IMR-90 (cell line): ENCODE measurements around the gene HSPB1. TPM values are rescaled to one million over a fixed set of nuclear protein-coding genes. Genes with fewer than 3 reads are reported as not detected.

Experiments
- ATAC-seq: fragments of 200-7000 bp; cut with Tn5 transposase; 2 replicates; pipeline ENCODE4 v1.9.1; 2020; ENCODE audit warnings: low read depth, mild to moderate bottlenecking, moderate library complexity
- BruUV-seq: library from RNA; stranded (reverse); fragments of 400-500 nt; replicated peaks from 2 replicates; lab custom pipeline; 2021; lab: Mats Ljungman, UMichigan
- CTCF ChIA-PET: fragments of 300-600 bp; formaldehyde crosslinking; extraction: SDS; loops from one replicate; lab custom pipeline; 2021; ENCODE audit warnings: antibody characterized with exemption; lab: Yijun Ruan, JAX
- POLR2A ChIA-PET: fragments of 300-600 bp; sonication (Branson Sonifier 250); formaldehyde crosslinking; loops from one replicate; lab custom pipeline; 2022; ENCODE audit warnings: antibody characterized with exemption; ENCODE audit not compliant: unreplicated experiment; lab: Charles Lee
- DNase-seq: peaks from one replicate; pipeline ENCODE4 v3.0.0; 2013
- H2AFZ ChIP-seq: replicated peaks from 2 replicates; pipeline ENCODE3; 2013; ENCODE audit warnings: low read length, mild to moderate bottlenecking; ENCODE audit not compliant: poor library complexity
- H2AK5ac ChIP-seq: 2 replicates; pipeline ENCODE4 v1.6.1; 2013; ENCODE audit warnings: low read depth, low read length, inconsistent platforms
- H2AK9ac ChIP-seq: replicated peaks from 2 replicates; pipeline ENCODE3; 2013; ENCODE audit warnings: mild to moderate bottlenecking, low read depth, low read length, moderate library complexity; ENCODE audit not compliant: poor library complexity
- H2BK120ac ChIP-seq: 2 replicates; pipeline ENCODE4 v1.6.1; 2013; ENCODE audit warnings: low read depth, low read length, inconsistent platforms
- H2BK15ac ChIP-seq: 3 replicates; pipeline ENCODE4 v1.6.1; 2013; ENCODE audit warnings: low read depth, low read length, inconsistent platforms
- H2BK20ac ChIP-seq: 2 replicates; pipeline ENCODE4 v1.6.1; 2013; ENCODE audit warnings: low read depth, mild to moderate bottlenecking, inconsistent platforms, low read length, moderate library complexity
- H2BK5ac ChIP-seq: 2 replicates; pipeline ENCODE4 v1.6.1; 2013; ENCODE audit warnings: mild to moderate bottlenecking, low read depth, low read length, inconsistent platforms; ENCODE audit not compliant: poor library complexity, severe bottlenecking
- H3K14ac ChIP-seq: replicated peaks from 2 replicates; pipeline ENCODE4 v1.6.1; 2013; ENCODE audit warnings: low read depth, low read length, inconsistent platforms
- H3K18ac ChIP-seq: 2 replicates; pipeline ENCODE4 v1.6.1; 2013; ENCODE audit warnings: low read depth, low read length, control low read depth
- H3K23ac ChIP-seq: 2 replicates; pipeline ENCODE4 v1.6.1; 2013; ENCODE audit warnings: low read depth, low read length, inconsistent platforms
- H3K27ac ChIP-seq: 2 replicates; pipeline ENCODE4 v1.5.1; 2013; ENCODE audit warnings: mild to moderate bottlenecking, control low read depth, low read length; ENCODE audit not compliant: insufficient read depth
- H3K27me3 ChIP-seq: 2 replicates; pipeline ENCODE4 v1.6.1; 2013; ENCODE audit warnings: low read length; ENCODE audit not compliant: control insufficient read depth, insufficient read depth
- H3K36me3 ChIP-seq: 2 replicates; pipeline ENCODE4 v1.6.1; 2013; ENCODE audit warnings: low read length, mixed read lengths; ENCODE audit not compliant: control insufficient read depth, insufficient read depth
- H3K4ac ChIP-seq: 2 replicates; pipeline ENCODE4 v1.6.1; 2013; ENCODE audit warnings: low read depth, low read length, inconsistent platforms
- H3K4me1 ChIP-seq: 2 replicates; pipeline ENCODE4 v1.6.1; 2013; ENCODE audit warnings: low read length, mixed read lengths; ENCODE audit not compliant: control insufficient read depth, insufficient read depth
- H3K4me2 ChIP-seq: 2 replicates; pipeline ENCODE4 v1.6.1; 2013; ENCODE audit warnings: low read depth, mild to moderate bottlenecking, control low read depth, low read length, moderate library complexity
- H3K4me3 ChIP-seq: 2 replicates; pipeline ENCODE4 v1.5.1; 2013; ENCODE audit warnings: low read depth, mild to moderate bottlenecking, control low read depth, low read length, moderate library complexity; ENCODE audit not compliant: insufficient read depth
- H3K56ac ChIP-seq: 2 replicates; pipeline ENCODE4 v1.6.1; 2013; ENCODE audit warnings: low read length, inconsistent platforms; ENCODE audit not compliant: insufficient read depth; ENCODE audit errors: extremely low read depth
- H3K79me1 ChIP-seq, 2 experiments: 2 replicates each; pipeline ENCODE4 v1.6.1; 2013; ENCODE audit warnings: low read length in 2 of 2, inconsistent platforms in 1 of 2, low read depth in 1 of 2
- H3K9ac ChIP-seq: 2 replicates; pipeline ENCODE4 v1.6.1; 2013; ENCODE audit warnings: low read depth, low read length, control low read depth
- H3K9me1 ChIP-seq: 2 replicates; pipeline ENCODE4 v1.6.1; 2013; ENCODE audit warnings: low read length, inconsistent platforms; ENCODE audit not compliant: insufficient read depth
- H3K9me3 ChIP-seq: 2 replicates; pipeline ENCODE4 v1.6.1; 2013; ENCODE audit warnings: low read length; ENCODE audit not compliant: control insufficient read depth, insufficient read depth
- H4K20me1 ChIP-seq: 2 replicates; pipeline ENCODE4 v1.6.1; 2013; ENCODE audit warnings: low read length, inconsistent platforms; ENCODE audit not compliant: insufficient read depth
- H4K5ac ChIP-seq: 2 replicates; pipeline ENCODE4 v1.6.1; 2013; ENCODE audit warnings: mild to moderate bottlenecking, low read depth, low read length, control low read depth
- H4K8ac ChIP-seq, 2 experiments: 2 replicates each; pipeline ENCODE4 v1.6.1; 2013; ENCODE audit warnings: low read depth in 2 of 2, low read length in 2 of 2, control low read depth in 1 of 2, inconsistent platforms in 1 of 2
- H4K91ac ChIP-seq: 2 replicates; pipeline ENCODE4 v1.6.1; 2013; ENCODE audit warnings: low read depth, low read length, inconsistent platforms; ENCODE audit not compliant: insufficient read depth
- CEBPB ChIP-seq: IDR thresholded peaks from 2 replicates; pipeline ENCODE4 v1.6.1; 2012; ENCODE audit warnings: low read depth, low read length, improper control_type of control experiment
- FOS ChIP-seq: fragments of 150-350 bp; IDR thresholded peaks from 2 replicates; pipeline ENCODE4 v1.6.1; 2016; ENCODE audit warnings: low read depth, low read length
- RAD21 ChIP-seq: IDR thresholded peaks from 2 replicates; pipeline ENCODE4 v1.6.1; 2012; ENCODE audit warnings: low read length, improper control_type of control experiment
- SMC3 ChIP-seq: fragments of 150-350 bp; IDR thresholded peaks from 2 replicates; pipeline ENCODE4 v1.6.1; 2016; ENCODE audit warnings: low read depth, mild to moderate bottlenecking, antibody characterized with exemption, low read length, moderate library complexity
- WGBS, 2 experiments: methylation state at CpG; one replicate each; pipeline versions ENCODE4 v1.1.5 to v1.1.7; 2013; ENCODE audit warnings: missing lambda C conversion rate in 2 of 2; ENCODE audit not compliant: insufficient read length in 1 of 2; ENCODE audit errors: extremely low coverage in 2 of 2; 5-methylcytosine and 5-hydroxymethylcytosine counted together
- dilution Hi-C: fragments of 300-500 bp; cut with HindIII; formaldehyde crosslinking; loops from one replicate; pipeline ENCODE4 v1.14.3; 2018; ENCODE audit warnings: low sequenced_read_pairs; ENCODE audit not compliant: unreplicated experiment
- in situ Hi-C: fragments of 300-500 bp; cut with MboI; formaldehyde crosslinking; loops from 3 replicates; pipeline ENCODE4 v1.14.3; 2019; ENCODE audit warnings: low sequenced_read_pairs, inconsistent platforms, mixed read lengths
- intact Hi-C: fragments of 100-400 bp; cut with micrococcal nuclease; formaldehyde crosslinking; loops from 2 replicates; pipeline ENCODE4 v1.10.0; 2022
- polyA plus RNA-seq, 3 experiments: library from polyadenylated mRNA; depleted of rRNA; stranded (reverse); fragments of >200 nt; gene quantifications; 2 replicates each; pipeline ENCODE4 v1.2.3, GENCODE V29; 2012; ENCODE audit warnings: low replicate concordance in 1 of 3
- total RNA-seq: library from RNA; depleted of rRNA; stranded (reverse); fragments of >200 nt; gene quantifications from 2 replicates; pipeline ENCODE4 v1.2.3, GENCODE V29; 2012

HSPB1 gene
- total and polyA plus RNA-seq, 2 of the 4 experiments (the other 2 are of a cell fraction), result 33.2 to 1,363 TPM

DNA sequence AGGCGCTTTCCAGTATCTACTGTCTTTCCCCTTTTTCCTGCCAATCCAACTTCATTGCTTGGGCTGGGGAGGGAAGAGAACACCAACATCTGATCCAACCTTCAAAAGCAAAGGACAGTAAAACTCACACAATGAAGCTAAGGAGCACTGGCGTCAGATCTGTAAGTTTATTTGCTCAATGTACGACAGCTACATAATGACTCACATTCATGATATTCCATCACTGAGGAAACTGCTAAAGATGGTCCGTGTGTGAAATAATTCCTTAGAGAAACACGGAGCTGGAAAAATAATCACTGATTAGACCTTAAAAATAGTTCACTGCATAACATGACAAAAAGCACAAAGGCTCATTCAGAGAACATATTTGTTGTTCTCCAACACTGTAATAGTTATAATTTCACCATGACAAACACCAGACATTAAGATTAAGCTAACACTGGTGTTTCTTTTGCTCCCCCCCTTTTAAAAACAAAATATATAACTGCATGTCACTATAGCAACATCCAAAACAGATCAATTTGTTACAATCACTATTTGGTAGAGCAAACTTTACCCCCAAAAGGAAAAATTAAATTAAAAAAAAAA lies 24.3 kb downstream of the HSPB1 start:
- H2BK20ac ChIP-seq, result no peak overlapping the region
- peak overlapping the region; percentile 32 for H2AK9ac ChIP-seq
- no peak overlapping the region for H3K23ac ChIP-seq
- H3K36me3 ChIP-seq, result peaks cover 43% of the 10 kb centered on the region
- no peak overlapping the region for H2AK5ac ChIP-seq
- WGBS, 2 experiments, result no CpG with 5 or more reads among the region's 5 CpGs
- no peaks in the 10 kb centered on the region for H3K27me3 ChIP-seq
- H3K9me1 ChIP-seq, result peaks cover 28% of the 10 kb centered on the region
- intact Hi-C loops, result no loop called here
- H4K8ac ChIP-seq, result no peak overlapping the region
- H3K18ac ChIP-seq, result no peak overlapping the region
- DNase-seq, result peak; percentile 91
- H3K14ac ChIP-seq, result 0 out of 2 replicates have a peak overlapping the region, but pooled peaks have one; percentile 12
- H3K4me3 ChIP-seq, result no peak overlapping the region
- in situ Hi-C loops, result no loop called here
- H3K79me1 ChIP-seq, result peaks cover 17 to 84% of the 10 kb centered on the region in 2 experiments
- H3K4me1 ChIP-seq, result peaks cover 8% of the 10 kb centered on the region; the same call in 1 of the 2 replicates
- ChIA-PET POLR2A (interaction anchor here (0.5 kb wide), 1 partner anchor 38 kb away, joined by 3 read pairs; no protein-coding TSS in a partner anchor), CTCF (no interaction called here)
- peaks cover 93% of the 10 kb centered on the region for H4K20me1 ChIP-seq
- dilution Hi-C loops, result no loop called here
- no peak overlapping the region for H2BK15ac ChIP-seq
- H2BK5ac ChIP-seq, result peak overlapping the region; percentile 78
- no peak overlapping the region for H3K4ac ChIP-seq
- H3K9me3 ChIP-seq, result no peaks in the 10 kb centered on the region
- peak overlapping the region; percentile 68; the same call in 1 of the 2 replicates for H3K27ac ChIP-seq
- no peak overlapping the region for H2BK120ac ChIP-seq
- no peak overlapping the region for H3K56ac ChIP-seq
- no peak overlapping the region for H4K91ac ChIP-seq
- H2AFZ ChIP-seq, result no peak overlapping the region
- no peak for TF ChIP-seq RAD21
- peak; percentile 82 for TF ChIP-seq FOS
- peak; percentile 77 for TF ChIP-seq CEBPB
- 0 out of 2 replicates have a peak, but pooled peaks have one; percentile 4 for TF ChIP-seq SMC3
- no TSS peak for BruUV-seq
- peak; percentile 62 for ATAC-seq
- H3K4me2 ChIP-seq, result no peak overlapping the region
- no peak overlapping the region for H3K9ac ChIP-seq
- no peak overlapping the region for H4K5ac ChIP-seq
